Endothelial cell of umbilical vein (primary cell): ENCODE data around the gene CHRM4.
A peak's percentile ranks its signal among the peaks of the same experiment; 100 is the strongest.

Experiments
- CTCF ChIP-seq, 2 donors: IDR thresholded peaks; 1 replicate in 1 of 2; 2 replicates in 1 of 2; pipeline ENCODE4 v1.5.1; 2011; ENCODE audit warnings: low read length in 2 of 2, mild to moderate bottlenecking in 2 of 2, moderate library complexity in 2 of 2, control low read depth in 1 of 2, inconsistent platforms in 1 of 2, low read depth in 1 of 2; ENCODE audit not compliant: insufficient read depth in 1 of 2; ENCODE audit errors: extremely low read depth in 1 of 2
- EZH2 ChIP-seq: IDR thresholded peaks from 2 replicates; pipeline ENCODE4 v1.6.1; 2012; ENCODE audit warnings: borderline replicate concordance, low read depth, mild to moderate bottlenecking, moderate library complexity, low read length, inconsistent platforms; ENCODE audit not compliant: severe bottlenecking
- FOS ChIP-seq: IDR thresholded peaks from 2 replicates; pipeline ENCODE4 v1.6.1; 2011; ENCODE audit warnings: mild to moderate bottlenecking, low read length, moderate library complexity, borderline replicate concordance; ENCODE audit not compliant: insufficient read depth
- JUN ChIP-seq: IDR thresholded peaks from 2 replicates; pipeline ENCODE4 v1.6.1; 2011; ENCODE audit warnings: borderline replicate concordance, low read depth; ENCODE audit not compliant: insufficient read length, insufficient read depth
- MAX ChIP-seq: IDR thresholded peaks from 2 replicates; pipeline ENCODE4 v1.6.1; 2011; ENCODE audit not compliant: insufficient read depth, insufficient read length
- MYC ChIP-seq: IDR thresholded peaks from one replicate; pipeline ENCODE4 v1.6.1; 2011; ENCODE audit warnings: mild to moderate bottlenecking, low read depth, low read length
- POLR2A ChIP-seq: IDR thresholded peaks from 2 replicates; pipeline ENCODE4 v1.6.1; 2012; ENCODE audit warnings: low read depth, mild to moderate bottlenecking, control low read depth, low read length
- POLR2AphosphoS5 ChIP-seq: IDR thresholded peaks from 2 replicates; pipeline ENCODE4 v1.6.1; 2012; ENCODE audit warnings: low read depth, mild to moderate bottlenecking, control low read depth, low read length, moderate library complexity; ENCODE audit not compliant: insufficient read depth

DNA sequence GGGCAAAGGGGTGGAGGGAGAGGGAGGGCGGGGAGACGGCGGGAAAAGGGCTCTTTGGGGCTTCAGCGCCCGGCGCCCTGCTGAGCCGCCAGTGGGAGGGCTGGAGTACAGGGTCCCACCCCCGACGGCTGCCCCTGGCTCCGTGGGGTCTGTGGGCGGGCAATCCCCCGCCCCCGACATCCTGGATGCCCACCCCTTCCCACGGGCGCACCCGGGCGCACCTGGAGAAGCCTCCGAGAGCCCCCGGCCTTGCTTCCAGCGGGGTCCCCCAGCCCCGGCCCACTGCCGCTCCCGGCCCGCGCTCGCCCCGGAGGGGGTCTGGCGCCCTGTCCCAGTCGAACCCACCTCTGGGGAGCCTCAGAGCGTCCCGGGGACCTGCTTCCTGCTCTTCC, 394 bp downstream of the CHRM4 start:
- TF ChIP-seq CTCF (IDR thresholded peaks at IDR 0.05; ENCODE audit: extremely low read depth in 1 of 2, insufficient read depth in 1 of 2, low read depth in 1 of 2, low read length in 2 of 2) (no peak), POLR2AphosphoS5 (no peak), EZH2 (peak; percentile 60), POLR2A (no peak), JUN (no peak), MAX (no peak), MYC (no peak), FOS (no peak)
